GM12892 (cell line): ENCODE results near the gene DOP1A.

Experiments
- POLR2A ChIP-seq: IDR thresholded peaks from 2 replicates; pipeline ENCODE4 v1.6.1; 2011; ENCODE audit warnings: low read depth, low read length, control low read depth
- POLR2AphosphoS5 ChIP-seq: IDR thresholded peaks from 2 replicates; pipeline ENCODE4 v1.6.1; 2011; ENCODE audit warnings: low read depth, low read length, control low read depth

- TF ChIP-seq POLR2A (no peak), POLR2AphosphoS5 (no peak)
Measured at GRCh38 chr6:83071707-83072106, 4.2 kb downstream of the DOP1A start.
